GM20000 (cell line): ENCODE measurements around the gene CXCL16.
A peak's percentile ranks its signal among the peaks of the same experiment; 100 is the strongest.
"Not testable (repeated sequence)": the region's sequence is repeated elsewhere in the genome, so short reads cannot be mapped to it uniquely, and the experiment has no call there.

Experiments used
- DNase-seq: peaks from one replicate; pipeline ENCODE4 v3.0.0; 2012; ENCODE audit warnings: low spot score
- TF ChIP-seq, protein P1 (sequence below): IDR thresholded peaks from 2 replicates; pipeline ENCODE4 v1.5.1; 2012; ENCODE audit warnings: mild to moderate bottlenecking, control low read depth; ENCODE audit errors: extremely low read depth, missing control alignments

Gene CXCL16

DNA sequence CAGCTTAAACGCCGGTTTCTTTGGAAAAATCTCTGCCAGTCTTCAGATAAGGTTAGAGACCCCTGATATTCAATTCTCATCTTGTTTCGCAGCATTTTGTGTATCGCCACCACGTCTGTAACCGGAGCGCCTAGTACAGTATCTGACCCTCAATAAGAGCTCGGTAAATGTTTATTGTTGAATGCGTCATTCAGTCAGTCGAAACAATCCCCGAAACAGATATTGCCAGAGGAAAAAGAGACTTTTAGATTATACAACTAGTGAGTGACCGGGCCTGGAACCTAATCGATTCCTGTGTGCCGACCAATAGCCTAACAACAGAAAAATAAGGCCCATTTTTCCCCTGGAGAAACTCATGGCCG, 36.4 kb downstream of the CXCL16 start:
- TF ChIP-seq, protein P1, sequence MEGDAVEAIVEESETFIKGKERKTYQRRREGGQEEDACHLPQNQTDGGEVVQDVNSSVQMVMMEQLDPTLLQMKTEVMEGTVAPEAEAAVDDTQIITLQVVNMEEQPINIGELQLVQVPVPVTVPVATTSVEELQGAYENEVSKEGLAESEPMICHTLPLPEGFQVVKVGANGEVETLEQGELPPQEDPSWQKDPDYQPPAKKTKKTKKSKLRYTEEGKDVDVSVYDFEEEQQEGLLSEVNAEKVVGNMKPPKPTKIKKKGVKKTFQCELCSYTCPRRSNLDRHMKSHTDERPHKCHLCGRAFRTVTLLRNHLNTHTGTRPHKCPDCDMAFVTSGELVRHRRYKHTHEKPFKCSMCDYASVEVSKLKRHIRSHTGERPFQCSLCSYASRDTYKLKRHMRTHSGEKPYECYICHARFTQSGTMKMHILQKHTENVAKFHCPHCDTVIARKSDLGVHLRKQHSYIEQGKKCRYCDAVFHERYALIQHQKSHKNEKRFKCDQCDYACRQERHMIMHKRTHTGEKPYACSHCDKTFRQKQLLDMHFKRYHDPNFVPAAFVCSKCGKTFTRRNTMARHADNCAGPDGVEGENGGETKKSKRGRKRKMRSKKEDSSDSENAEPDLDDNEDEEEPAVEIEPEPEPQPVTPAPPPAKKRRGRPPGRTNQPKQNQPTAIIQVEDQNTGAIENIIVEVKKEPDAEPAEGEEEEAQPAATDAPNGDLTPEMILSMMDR: no peak
- DNase-seq: no peak

GRCh38 chr17:4701116-4701515, 38.6 kb downstream of the CXCL16 start:
- TF ChIP-seq, protein P1: no peak
- DNase-seq: no peak

DNA sequence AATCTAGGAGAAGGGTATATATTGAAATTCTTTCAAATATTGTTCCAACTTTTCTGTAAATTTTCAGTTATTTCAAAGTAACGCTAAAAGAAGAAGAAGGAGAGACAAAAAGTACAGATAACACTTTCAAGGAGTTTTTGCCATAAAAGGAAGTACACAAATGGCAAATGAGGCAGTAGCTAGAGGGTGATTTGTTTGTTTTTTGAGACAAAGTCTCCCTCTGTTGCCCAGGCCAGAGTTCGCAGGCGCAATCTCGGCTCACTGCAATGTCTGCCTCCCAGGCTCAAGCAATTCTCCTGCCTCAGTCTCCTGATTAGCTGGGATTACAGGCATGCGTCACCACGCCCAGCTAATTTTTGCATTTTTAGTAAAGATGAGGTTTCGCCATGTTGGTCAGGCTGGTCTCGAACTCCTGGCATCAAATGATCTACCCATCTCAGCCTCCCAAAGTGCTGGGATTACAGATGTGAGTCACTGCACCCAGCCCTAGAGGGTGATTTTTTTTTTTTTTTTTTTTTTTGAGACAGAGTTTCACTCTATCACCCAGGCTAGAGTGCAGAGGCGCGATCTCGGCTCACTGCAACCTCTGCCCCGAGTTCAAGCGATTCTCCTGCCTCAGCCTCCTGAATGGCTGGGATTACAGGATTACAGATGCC, 40.2 kb downstream of the CXCL16 start:
- DNase-seq: not testable (repeated sequence)

DNA sequence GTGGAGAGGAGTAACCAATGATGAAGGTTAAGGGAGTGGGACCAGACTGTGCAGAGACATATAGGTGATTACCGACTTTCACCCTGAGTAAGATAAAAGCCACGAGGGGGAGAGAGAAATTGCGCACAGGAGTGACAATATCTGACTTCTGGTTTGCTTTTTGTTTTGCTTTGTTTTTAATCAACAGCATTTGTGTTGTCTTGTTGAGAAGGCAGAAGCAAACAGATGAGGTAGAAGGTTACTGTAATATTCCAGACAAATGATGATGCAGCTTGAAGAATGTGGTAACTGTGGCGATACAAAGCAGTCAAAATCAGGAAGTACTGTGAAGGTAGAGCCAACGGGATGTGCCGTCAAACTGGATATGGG, 43.3 kb downstream of the CXCL16 start:
- DNase-seq: peak; percentile 62

DNA sequence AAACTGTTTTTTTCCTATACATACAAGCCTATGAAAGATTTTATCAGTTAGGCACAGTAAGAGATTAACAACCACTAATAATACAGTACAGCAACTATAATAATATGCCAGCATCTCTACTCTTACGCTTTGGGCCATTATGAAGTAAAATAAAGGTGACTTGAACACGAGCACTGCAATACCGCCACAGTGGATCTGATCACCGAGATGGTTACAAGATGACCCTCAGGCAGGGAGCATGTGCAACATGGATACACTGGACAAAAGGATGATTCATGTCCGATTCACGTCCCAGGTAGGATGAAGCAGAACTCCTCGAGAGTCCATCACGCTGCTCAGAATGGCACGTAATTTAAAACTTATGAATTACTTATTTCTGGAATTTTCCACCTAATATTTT, 46.3 kb downstream of the CXCL16 start:
- TF ChIP-seq, protein P1: no peak
- no peak for DNase-seq

More for the DNA sequence above, 43.3 kb downstream of the CXCL16 start:
- TF ChIP-seq, protein P1: no peak

GRCh38 chr17:4691686-4692085, 48.0 kb downstream of the CXCL16 start:
- DNase-seq: no peak
- TF ChIP-seq, protein P1: no peak

- TF ChIP-seq, protein P1: no peak
- DNase-seq: no peak
These were observed 49.0 kb downstream of the CXCL16 start for GRCh38 chr17:4690745-4691144.

- DNase-seq: not testable (repeated sequence)
These were observed 49.9 kb downstream of the CXCL16 start for GRCh38 chr17:4689872-4690271.

DNA sequence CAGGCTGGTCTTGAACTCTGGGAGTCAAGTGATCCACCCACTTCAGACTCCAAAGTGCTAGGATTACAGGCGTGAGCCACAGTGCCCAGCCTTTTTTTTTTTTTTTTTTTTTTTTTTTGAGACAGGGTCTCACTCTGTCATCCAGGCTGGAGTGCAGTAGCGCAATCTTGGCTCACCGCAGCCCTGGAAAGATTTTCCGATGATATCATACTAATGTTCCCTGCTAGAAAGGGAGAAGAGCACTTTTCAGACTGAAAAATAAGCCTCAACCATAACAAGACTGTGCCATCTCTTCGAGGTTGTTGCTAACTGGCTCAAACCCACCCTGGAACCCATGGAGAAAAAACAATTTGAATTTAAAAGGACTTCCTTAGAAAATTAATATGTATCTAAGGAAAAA, 56.0 kb downstream of the CXCL16 start:
- DNase-seq: not testable (repeated sequence)
